ENCODE results near the gene USP1. TPM values are rescaled to one million over a fixed set of nuclear protein-coding genes. Genes with fewer than 3 reads are reported as not detected.

Gene USP1
- total RNA-seq, 1 experiment from 2014 or later = 37.4 TPM

DNA sequence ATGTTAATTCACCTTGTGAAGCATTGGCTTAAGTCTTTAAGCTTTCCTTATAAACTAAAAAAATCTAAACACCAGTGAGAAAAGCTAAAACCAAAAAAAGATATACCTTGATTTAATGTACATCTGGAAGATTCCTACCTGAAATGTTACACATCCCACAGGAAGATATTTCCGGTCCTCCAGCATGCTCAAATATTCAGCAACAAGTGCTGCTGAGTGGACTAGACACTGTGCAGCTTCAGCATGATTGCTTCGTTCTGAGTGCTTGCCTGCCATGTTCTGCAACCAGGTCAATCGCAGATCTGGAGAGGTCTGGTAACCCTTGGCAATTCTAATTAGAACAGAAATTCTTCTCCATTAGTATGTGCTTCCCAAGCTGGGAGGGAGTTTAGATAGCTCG is 57.3 kb downstream of the USP1 start (continued):
- TF ChIP-seq, protein P1, sequence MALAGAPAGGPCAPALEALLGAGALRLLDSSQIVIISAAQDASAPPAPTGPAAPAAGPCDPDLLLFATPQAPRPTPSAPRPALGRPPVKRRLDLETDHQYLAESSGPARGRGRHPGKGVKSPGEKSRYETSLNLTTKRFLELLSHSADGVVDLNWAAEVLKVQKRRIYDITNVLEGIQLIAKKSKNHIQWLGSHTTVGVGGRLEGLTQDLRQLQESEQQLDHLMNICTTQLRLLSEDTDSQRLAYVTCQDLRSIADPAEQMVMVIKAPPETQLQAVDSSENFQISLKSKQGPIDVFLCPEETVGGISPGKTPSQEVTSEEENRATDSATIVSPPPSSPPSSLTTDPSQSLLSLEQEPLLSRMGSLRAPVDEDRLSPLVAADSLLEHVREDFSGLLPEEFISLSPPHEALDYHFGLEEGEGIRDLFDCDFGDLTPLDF (CRISPR knock-in tag; IDR thresholded peaks at IDR 0.05) = no peak
- TF ChIP-seq FOXJ3 (CRISPR knock-in tag; IDR thresholded peaks at IDR 0.05; ENCODE audit: borderline replicate concordance) (no peak), ZNF671 (CRISPR knock-in tag; IDR thresholded peaks at IDR 0.05) (no peak), ESRRA (CRISPR knock-in tag; IDR thresholded peaks at IDR 0.05; ENCODE audit: borderline replicate concordance) (no peak), OVOL2 (CRISPR knock-in tag; IDR thresholded peaks at IDR 0.05; ENCODE audit: borderline replicate concordance) (no peak), TP53 (CRISPR knock-in tag; IDR thresholded peaks at IDR 0.05) (no peak), ELF4 (CRISPR knock-in tag; IDR thresholded peaks at IDR 0.05; ENCODE audit: low read depth) (no peak), TEAD4 (CRISPR knock-in tag; IDR thresholded peaks at IDR 0.05) (no peak)
- TF ChIP-seq, protein P2, sequence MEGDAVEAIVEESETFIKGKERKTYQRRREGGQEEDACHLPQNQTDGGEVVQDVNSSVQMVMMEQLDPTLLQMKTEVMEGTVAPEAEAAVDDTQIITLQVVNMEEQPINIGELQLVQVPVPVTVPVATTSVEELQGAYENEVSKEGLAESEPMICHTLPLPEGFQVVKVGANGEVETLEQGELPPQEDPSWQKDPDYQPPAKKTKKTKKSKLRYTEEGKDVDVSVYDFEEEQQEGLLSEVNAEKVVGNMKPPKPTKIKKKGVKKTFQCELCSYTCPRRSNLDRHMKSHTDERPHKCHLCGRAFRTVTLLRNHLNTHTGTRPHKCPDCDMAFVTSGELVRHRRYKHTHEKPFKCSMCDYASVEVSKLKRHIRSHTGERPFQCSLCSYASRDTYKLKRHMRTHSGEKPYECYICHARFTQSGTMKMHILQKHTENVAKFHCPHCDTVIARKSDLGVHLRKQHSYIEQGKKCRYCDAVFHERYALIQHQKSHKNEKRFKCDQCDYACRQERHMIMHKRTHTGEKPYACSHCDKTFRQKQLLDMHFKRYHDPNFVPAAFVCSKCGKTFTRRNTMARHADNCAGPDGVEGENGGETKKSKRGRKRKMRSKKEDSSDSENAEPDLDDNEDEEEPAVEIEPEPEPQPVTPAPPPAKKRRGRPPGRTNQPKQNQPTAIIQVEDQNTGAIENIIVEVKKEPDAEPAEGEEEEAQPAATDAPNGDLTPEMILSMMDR (IDR thresholded peaks at IDR 0.05) = no peak
- TF ChIP-seq, protein P3, sequence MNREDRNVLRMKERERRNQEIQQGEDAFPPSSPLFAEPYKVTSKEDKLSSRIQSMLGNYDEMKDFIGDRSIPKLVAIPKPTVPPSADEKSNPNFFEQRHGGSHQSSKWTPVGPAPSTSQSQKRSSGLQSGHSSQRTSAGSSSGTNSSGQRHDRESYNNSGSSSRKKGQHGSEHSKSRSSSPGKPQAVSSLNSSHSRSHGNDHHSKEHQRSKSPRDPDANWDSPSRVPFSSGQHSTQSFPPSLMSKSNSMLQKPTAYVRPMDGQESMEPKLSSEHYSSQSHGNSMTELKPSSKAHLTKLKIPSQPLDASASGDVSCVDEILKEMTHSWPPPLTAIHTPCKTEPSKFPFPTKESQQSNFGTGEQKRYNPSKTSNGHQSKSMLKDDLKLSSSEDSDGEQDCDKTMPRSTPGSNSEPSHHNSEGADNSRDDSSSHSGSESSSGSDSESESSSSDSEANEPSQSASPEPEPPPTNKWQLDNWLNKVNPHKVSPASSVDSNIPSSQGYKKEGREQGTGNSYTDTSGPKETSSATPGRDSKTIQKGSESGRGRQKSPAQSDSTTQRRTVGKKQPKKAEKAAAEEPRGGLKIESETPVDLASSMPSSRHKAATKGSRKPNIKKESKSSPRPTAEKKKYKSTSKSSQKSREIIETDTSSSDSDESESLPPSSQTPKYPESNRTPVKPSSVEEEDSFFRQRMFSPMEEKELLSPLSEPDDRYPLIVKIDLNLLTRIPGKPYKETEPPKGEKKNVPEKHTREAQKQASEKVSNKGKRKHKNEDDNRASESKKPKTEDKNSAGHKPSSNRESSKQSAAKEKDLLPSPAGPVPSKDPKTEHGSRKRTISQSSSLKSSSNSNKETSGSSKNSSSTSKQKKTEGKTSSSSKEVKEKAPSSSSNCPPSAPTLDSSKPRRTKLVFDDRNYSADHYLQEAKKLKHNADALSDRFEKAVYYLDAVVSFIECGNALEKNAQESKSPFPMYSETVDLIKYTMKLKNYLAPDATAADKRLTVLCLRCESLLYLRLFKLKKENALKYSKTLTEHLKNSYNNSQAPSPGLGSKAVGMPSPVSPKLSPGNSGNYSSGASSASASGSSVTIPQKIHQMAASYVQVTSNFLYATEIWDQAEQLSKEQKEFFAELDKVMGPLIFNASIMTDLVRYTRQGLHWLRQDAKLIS (CRISPR knock-in tag; IDR thresholded peaks at IDR 0.05; ENCODE audit: borderline replicate concordance) = no peak
- TF ChIP-seq, protein P4, sequence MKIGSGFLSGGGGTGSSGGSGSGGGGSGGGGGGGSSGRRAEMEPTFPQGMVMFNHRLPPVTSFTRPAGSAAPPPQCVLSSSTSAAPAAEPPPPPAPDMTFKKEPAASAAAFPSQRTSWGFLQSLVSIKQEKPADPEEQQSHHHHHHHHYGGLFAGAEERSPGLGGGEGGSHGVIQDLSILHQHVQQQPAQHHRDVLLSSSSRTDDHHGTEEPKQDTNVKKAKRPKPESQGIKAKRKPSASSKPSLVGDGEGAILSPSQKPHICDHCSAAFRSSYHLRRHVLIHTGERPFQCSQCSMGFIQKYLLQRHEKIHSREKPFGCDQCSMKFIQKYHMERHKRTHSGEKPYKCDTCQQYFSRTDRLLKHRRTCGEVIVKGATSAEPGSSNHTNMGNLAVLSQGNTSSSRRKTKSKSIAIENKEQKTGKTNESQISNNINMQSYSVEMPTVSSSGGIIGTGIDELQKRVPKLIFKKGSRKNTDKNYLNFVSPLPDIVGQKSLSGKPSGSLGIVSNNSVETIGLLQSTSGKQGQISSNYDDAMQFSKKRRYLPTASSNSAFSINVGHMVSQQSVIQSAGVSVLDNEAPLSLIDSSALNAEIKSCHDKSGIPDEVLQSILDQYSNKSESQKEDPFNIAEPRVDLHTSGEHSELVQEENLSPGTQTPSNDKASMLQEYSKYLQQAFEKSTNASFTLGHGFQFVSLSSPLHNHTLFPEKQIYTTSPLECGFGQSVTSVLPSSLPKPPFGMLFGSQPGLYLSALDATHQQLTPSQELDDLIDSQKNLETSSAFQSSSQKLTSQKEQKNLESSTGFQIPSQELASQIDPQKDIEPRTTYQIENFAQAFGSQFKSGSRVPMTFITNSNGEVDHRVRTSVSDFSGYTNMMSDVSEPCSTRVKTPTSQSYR (CRISPR knock-in tag; IDR thresholded peaks at IDR 0.05) = no peak
- TF ChIP-seq, protein P5, sequence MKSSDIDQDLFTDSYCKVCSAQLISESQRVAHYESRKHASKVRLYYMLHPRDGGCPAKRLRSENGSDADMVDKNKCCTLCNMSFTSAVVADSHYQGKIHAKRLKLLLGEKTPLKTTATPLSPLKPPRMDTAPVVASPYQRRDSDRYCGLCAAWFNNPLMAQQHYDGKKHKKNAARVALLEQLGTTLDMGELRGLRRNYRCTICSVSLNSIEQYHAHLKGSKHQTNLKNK (CRISPR knock-in tag; IDR thresholded peaks at IDR 0.05) = no peak
- TF ChIP-seq, protein P6, sequence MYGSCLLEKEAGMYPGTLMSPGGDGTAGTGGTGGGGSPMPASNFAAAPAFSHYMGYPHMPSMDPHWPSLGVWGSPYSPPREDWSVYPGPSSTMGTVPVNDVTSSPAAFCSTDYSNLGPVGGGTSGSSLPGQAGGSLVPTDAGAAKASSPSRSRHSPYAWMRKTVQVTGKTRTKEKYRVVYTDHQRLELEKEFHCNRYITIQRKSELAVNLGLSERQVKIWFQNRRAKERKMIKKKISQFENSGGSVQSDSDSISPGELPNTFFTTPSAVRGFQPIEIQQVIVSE (CRISPR knock-in tag; IDR thresholded peaks at IDR 0.05; ENCODE audit: borderline replicate concordance) = no peak

DNA sequence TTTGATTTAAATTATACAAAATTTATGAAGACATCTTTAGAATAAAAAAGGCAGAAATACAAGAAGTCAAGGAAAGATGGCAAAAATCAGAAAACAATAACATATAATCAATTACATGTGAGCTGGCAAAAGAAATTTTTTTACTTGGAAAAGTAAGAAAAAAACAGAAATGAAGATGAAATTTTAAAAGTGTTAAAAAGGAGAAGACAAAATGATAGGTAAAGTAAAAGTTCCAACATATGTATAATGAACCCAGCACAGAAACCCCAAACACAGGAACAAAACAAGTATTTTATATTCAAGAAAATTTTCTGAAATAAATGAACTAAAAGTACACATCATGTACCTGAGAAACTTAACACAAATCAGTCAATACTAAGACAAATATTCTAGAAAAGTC is 63.4 kb downstream of the USP1 start:
- no peak for DNase-seq (ENCODE audit: low spot score)
- ChIA-PET POLR2A (interaction anchor here (0.6 kb wide), 1 partner anchor 87 kb away, joined by 3 read pairs; no protein-coding TSS in a partner anchor), CTCF (interaction anchor here (0.6 kb wide), 2 partner anchors 15 to 91 kb away, joined by 3 to 4 read pairs; no protein-coding TSS in a partner anchor)
- H3K36me3 Mint-ChIP-seq = peaks cover 6% of the 10 kb centered on the region; the same call in 1 of the 2 replicates
- TF ChIP-seq, protein P7, sequence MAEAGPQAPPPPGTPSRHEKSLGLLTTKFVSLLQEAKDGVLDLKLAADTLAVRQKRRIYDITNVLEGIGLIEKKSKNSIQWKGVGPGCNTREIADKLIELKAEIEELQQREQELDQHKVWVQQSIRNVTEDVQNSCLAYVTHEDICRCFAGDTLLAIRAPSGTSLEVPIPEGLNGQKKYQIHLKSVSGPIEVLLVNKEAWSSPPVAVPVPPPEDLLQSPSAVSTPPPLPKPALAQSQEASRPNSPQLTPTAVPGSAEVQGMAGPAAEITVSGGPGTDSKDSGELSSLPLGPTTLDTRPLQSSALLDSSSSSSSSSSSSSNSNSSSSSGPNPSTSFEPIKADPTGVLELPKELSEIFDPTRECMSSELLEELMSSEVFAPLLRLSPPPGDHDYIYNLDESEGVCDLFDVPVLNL (CRISPR knock-in tag; IDR thresholded peaks at IDR 0.05; ENCODE audit: borderline replicate concordance, low read depth) = no peak
- H3K9me3 Mint-ChIP-seq = no peaks in the 10 kb centered on the region
- no peak for ATAC-seq
- no peak overlapping the region for H3K4me3 Mint-ChIP-seq
- H3K27ac Mint-ChIP-seq = no peak overlapping the region
- no peaks in the 10 kb centered on the region for H3K4me1 Mint-ChIP-seq
- H3K27me3 Mint-ChIP-seq (ENCODE audit: low read depth) = no peaks in the 10 kb centered on the region

Other genes with a start within 250 kb of the USP1 start
- 296 to 319 TPM (median 303 TPM) in 3 replicates for gene L1TD1, start 242.2 kb upstream of the USP1 start, total RNA-seq (2021)
- gene KANK4, start 117.6 kb upstream of the USP1 start, total RNA-seq (2021) = 0.23 to 0.55 TPM (median 0.35 TPM) in 3 replicates
- gene ANGPTL3, start 160.5 kb downstream of the USP1 start, total RNA-seq (2021) = not detected in 3 replicates

Measured in WTC11 (cell line).